HEK293 (cell line): ENCODE results near the gene HEXIM1.

Experiments used
- HOXC10 ChIP-seq: sonication (generic); formaldehyde crosslinking; IDR thresholded peaks from 2 replicates; pipeline ENCODE4 v1.8.1; 2023; ENCODE audit warnings: mild to moderate bottlenecking, missing genetic modification reagents
- KLF10 ChIP-seq: fragments of 450-650 bp; IDR thresholded peaks from 2 replicates; pipeline ENCODE4 v1.5.1; 2018; ENCODE audit warnings: missing biosample characterization, mild to moderate bottlenecking, missing genetic modification characterization
- MYNN ChIP-seq: fragments of 450-650 bp; formaldehyde crosslinking; IDR thresholded peaks from 2 replicates; pipeline ENCODE4 v1.5.1; 2016; ENCODE audit warnings: missing biosample characterization, missing genetic modification characterization, borderline replicate concordance
- OVOL3 ChIP-seq: fragments of 450-650 bp; formaldehyde crosslinking; IDR thresholded peaks from 2 replicates; pipeline ENCODE4 v1.5.1; 2016; ENCODE audit warnings: missing biosample characterization, missing genetic modification characterization
- SP3 ChIP-seq: fragments of 450-650 bp; formaldehyde crosslinking; IDR thresholded peaks from 2 replicates; pipeline ENCODE4 v1.5.1; 2016; ENCODE audit warnings: missing biosample characterization, missing genetic modification characterization
- SP7 ChIP-seq: fragments of 450-650 bp; formaldehyde crosslinking; IDR thresholded peaks from 2 replicates; pipeline ENCODE4 v1.5.1; 2016; ENCODE audit warnings: missing biosample characterization, missing genetic modification characterization
- ZBTB8A ChIP-seq: fragments of 450-650 bp; formaldehyde crosslinking; IDR thresholded peaks from 2 replicates; pipeline ENCODE4 v1.5.1; 2016; ENCODE audit warnings: missing biosample characterization, missing genetic modification characterization
- ZNF10 ChIP-seq: fragments of 450-650 bp; formaldehyde crosslinking; IDR thresholded peaks from 2 replicates; pipeline ENCODE4 v1.5.1; 2017; ENCODE audit warnings: missing biosample characterization, missing genetic modification characterization
- ZNF114 ChIP-seq: fragments of 450-650 bp; formaldehyde crosslinking; IDR thresholded peaks from 2 replicates; pipeline ENCODE4 v1.5.0; 2017; ENCODE audit warnings: missing biosample characterization, missing genetic modification characterization
- ZNF132 ChIP-seq: fragments of 450-650 bp; formaldehyde crosslinking; IDR thresholded peaks from 2 replicates; pipeline ENCODE4 v1.5.1; 2017; ENCODE audit warnings: missing biosample characterization, missing genetic modification characterization, borderline replicate concordance
- ZNF2 ChIP-seq: fragments of 450-650 bp; formaldehyde crosslinking; IDR thresholded peaks from 2 replicates; pipeline ENCODE4 v1.5.1; 2016; ENCODE audit warnings: missing biosample characterization, missing genetic modification characterization
- ZNF274 ChIP-seq, 2 experiments: fragments of 200-500 bp in 1 of 2; fragments of 450-650 bp in 1 of 2; sonication (Bioruptor generic) in 1 of 2; formaldehyde crosslinking in 1 of 2; IDR thresholded peaks; 2 replicates each; pipeline versions ENCODE4 v1.5.1 to v1.6.1; 2014 to 2016; ENCODE audit warnings: borderline replicate concordance in 1 of 2, inconsistent platforms in 1 of 2, low read length in 1 of 2, missing biosample characterization in 1 of 2, missing genetic modification characterization in 1 of 2
- ZNF292 ChIP-seq: fragments of 450-650 bp; formaldehyde crosslinking; IDR thresholded peaks from 2 replicates; pipeline ENCODE4 v1.5.1; 2016; ENCODE audit warnings: low read depth, missing biosample characterization, missing genetic modification characterization, borderline replicate concordance
- ZNF335 ChIP-seq: fragments of 450-650 bp; formaldehyde crosslinking; conservative IDR thresholded peaks from 2 replicates; pipeline ENCODE4 v1.5.1; 2016; ENCODE audit warnings: missing biosample characterization, missing genetic modification characterization
- ZNF404 ChIP-seq: fragments of 450-650 bp; formaldehyde crosslinking; IDR thresholded peaks from 2 replicates; pipeline ENCODE4 v1.5.1; 2017; ENCODE audit warnings: missing biosample characterization, missing genetic modification characterization
- ZNF558 ChIP-seq: fragments of 450-650 bp; formaldehyde crosslinking; IDR thresholded peaks from 2 replicates; pipeline ENCODE4 v1.5.1; 2016; ENCODE audit warnings: missing biosample characterization, missing genetic modification characterization
- ZNF561 ChIP-seq: fragments of 450-650 bp; IDR thresholded peaks from 2 replicates; pipeline ENCODE4 v1.5.1; 2018; ENCODE audit warnings: missing biosample characterization, missing genetic modification characterization, borderline replicate concordance
- ZNF600 ChIP-seq: fragments of 450-650 bp; formaldehyde crosslinking; IDR thresholded peaks from 2 replicates; pipeline ENCODE4 v1.5.1; 2016; ENCODE audit warnings: missing biosample characterization, missing genetic modification characterization
- ZNF610 ChIP-seq: fragments of 450-650 bp; formaldehyde crosslinking; IDR thresholded peaks from 2 replicates; pipeline ENCODE4 v1.5.1; 2016; ENCODE audit warnings: missing biosample characterization, missing genetic modification characterization, borderline replicate concordance
- ZNF654 ChIP-seq: fragments of 450-650 bp; formaldehyde crosslinking; IDR thresholded peaks from 2 replicates; pipeline ENCODE4 v1.5.1; 2016; ENCODE audit warnings: low read depth, missing biosample characterization, missing genetic modification characterization
- TF ChIP-seq, protein P1 (sequence below): fragments of 450-650 bp; formaldehyde crosslinking; IDR thresholded peaks from 2 replicates; pipeline ENCODE4 v1.5.1; 2016; ENCODE audit warnings: missing biosample characterization, missing genetic modification characterization
- TF ChIP-seq, protein P2 (sequence below): fragments of 450-650 bp; formaldehyde crosslinking; IDR thresholded peaks from 2 replicates; pipeline ENCODE4 v1.5.1; 2016; ENCODE audit warnings: missing biosample characterization, missing genetic modification characterization
- TF ChIP-seq, protein P3 (sequence below): fragments of 450-650 bp; formaldehyde crosslinking; IDR thresholded peaks from 2 replicates; pipeline ENCODE4 v1.5.1; 2016; ENCODE audit warnings: missing biosample characterization, missing genetic modification characterization
- TF ChIP-seq, protein P4 (sequence below): fragments of 450-650 bp; formaldehyde crosslinking; IDR thresholded peaks from 2 replicates; pipeline ENCODE4 v1.5.1; 2016; ENCODE audit warnings: missing biosample characterization, missing genetic modification characterization
- TF ChIP-seq, protein P5 (sequence below): fragments of 450-650 bp; formaldehyde crosslinking; IDR thresholded peaks from 2 replicates; pipeline ENCODE4 v1.5.1; 2016; ENCODE audit warnings: missing biosample characterization, missing genetic modification characterization
- TF ChIP-seq, protein P6 (sequence below): fragments of 450-650 bp; formaldehyde crosslinking; IDR thresholded peaks from 2 replicates; pipeline ENCODE4 v1.5.1; 2017; ENCODE audit warnings: missing biosample characterization, missing genetic modification characterization

HEXIM1 gene

DNA sequence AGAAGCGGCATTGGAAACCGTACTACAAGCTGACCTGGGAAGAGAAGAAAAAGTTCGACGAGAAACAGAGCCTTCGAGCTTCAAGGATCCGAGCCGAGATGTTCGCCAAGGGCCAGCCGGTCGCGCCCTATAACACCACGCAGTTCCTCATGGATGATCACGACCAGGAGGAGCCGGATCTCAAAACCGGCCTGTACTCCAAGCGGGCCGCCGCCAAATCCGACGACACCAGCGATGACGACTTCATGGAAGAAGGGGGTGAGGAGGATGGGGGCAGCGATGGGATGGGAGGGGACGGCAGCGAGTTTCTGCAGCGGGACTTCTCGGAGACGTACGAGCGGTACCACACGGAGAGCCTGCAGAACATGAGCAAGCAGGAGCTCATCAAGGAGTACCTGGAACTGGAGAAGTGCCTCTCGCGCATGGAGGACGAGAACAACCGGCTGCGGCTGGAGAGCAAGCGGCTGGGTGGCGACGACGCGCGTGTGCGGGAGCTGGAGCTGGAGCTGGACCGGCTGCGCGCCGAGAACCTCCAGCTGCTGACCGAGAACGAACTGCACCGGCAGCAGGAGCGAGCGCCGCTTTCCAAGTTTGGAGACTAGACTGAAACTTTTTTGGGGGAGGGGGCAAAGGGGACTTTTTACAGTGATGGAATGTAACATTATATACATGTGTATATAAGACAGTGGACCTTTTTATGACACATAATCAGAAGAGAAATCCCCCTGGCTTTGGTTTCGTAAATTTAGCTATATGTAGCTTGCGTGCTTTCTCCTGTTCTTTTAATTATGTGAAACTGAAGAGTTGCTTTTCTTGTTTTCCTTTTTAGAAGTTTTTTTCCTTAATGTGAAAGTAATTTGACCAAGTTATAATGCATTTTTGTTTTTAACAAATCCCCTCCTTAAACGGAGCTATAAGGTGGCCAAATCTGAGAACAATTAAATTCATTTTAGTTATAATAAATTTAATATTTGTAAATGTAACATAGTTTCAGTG is 1.7 kb downstream of the HEXIM1 start (continued):
- TF ChIP-seq, protein P1, sequence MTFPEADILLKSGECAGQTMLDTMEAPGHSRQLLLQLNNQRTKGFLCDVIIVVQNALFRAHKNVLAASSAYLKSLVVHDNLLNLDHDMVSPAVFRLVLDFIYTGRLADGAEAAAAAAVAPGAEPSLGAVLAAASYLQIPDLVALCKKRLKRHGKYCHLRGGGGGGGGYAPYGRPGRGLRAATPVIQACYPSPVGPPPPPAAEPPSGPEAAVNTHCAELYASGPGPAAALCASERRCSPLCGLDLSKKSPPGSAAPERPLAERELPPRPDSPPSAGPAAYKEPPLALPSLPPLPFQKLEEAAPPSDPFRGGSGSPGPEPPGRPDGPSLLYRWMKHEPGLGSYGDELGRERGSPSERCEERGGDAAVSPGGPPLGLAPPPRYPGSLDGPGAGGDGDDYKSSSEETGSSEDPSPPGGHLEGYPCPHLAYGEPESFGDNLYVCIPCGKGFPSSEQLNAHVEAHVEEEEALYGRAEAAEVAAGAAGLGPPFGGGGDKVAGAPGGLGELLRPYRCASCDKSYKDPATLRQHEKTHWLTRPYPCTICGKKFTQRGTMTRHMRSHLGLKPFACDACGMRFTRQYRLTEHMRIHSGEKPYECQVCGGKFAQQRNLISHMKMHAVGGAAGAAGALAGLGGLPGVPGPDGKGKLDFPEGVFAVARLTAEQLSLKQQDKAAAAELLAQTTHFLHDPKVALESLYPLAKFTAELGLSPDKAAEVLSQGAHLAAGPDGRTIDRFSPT (tag by site-specific recombination), result no peak
- 0 out of 2 replicates have a peak, but pooled peaks have one; percentile 2 for TF ChIP-seq ZNF654 (tag by site-specific recombination)
- TF ChIP-seq SP7 (tag by site-specific recombination), result 0 out of 2 replicates have a peak, but pooled peaks have one; percentile 8
- TF ChIP-seq OVOL3 (tag by site-specific recombination), result no peak
- TF ChIP-seq ZNF10, result no peak
- TF ChIP-seq, protein P2, sequence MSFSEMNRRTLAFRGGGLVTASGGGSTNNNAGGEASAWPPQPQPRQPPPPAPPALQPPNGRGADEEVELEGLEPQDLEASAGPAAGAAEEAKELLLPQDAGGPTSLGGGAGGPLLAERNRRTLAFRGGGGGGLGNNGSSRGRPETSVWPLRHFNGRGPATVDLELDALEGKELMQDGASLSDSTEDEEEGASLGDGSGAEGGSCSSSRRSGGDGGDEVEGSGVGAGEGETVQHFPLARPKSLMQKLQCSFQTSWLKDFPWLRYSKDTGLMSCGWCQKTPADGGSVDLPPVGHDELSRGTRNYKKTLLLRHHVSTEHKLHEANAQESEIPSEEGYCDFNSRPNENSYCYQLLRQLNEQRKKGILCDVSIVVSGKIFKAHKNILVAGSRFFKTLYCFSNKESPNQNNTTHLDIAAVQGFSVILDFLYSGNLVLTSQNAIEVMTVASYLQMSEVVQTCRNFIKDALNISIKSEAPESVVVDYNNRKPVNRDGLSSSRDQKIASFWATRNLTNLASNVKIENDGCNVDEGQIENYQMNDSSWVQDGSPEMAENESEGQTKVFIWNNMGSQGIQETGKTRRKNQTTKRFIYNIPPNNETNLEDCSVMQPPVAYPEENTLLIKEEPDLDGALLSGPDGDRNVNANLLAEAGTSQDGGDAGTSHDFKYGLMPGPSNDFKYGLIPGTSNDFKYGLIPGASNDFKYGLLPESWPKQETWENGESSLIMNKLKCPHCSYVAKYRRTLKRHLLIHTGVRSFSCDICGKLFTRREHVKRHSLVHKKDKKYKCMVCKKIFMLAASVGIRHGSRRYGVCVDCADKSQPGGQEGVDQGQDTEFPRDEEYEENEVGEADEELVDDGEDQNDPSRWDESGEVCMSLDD, result peak; percentile 32; the same call in 1 of the 2 replicates
- TF ChIP-seq ZNF404 (tag by site-specific recombination), result no peak
- no peak for TF ChIP-seq KLF10 (tag by site-specific recombination)
- TF ChIP-seq ZBTB8A (tag by site-specific recombination), result no peak
- no peak for TF ChIP-seq ZNF292
- no peak for TF ChIP-seq ZNF274 (IDR thresholded peaks at IDR 0.05; ENCODE audit: low read length)
- no peak for TF ChIP-seq ZNF274 (tag by site-specific recombination; IDR thresholded peaks at IDR 0.05; ENCODE audit: borderline replicate concordance)
- TF ChIP-seq HOXC10 (CRISPR knock-in tag), result no peak
- TF ChIP-seq ZNF132 (tag by site-specific recombination), result no peak
- TF ChIP-seq ZNF561, result no peak
- TF ChIP-seq, protein P3, sequence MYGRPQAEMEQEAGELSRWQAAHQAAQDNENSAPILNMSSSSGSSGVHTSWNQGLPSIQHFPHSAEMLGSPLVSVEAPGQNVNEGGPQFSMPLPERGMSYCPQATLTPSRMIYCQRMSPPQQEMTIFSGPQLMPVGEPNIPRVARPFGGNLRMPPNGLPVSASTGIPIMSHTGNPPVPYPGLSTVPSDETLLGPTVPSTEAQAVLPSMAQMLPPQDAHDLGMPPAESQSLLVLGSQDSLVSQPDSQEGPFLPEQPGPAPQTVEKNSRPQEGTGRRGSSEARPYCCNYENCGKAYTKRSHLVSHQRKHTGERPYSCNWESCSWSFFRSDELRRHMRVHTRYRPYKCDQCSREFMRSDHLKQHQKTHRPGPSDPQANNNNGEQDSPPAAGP, result 0 out of 2 replicates have a peak, but pooled peaks have one; percentile 14
- TF ChIP-seq, protein P4, sequence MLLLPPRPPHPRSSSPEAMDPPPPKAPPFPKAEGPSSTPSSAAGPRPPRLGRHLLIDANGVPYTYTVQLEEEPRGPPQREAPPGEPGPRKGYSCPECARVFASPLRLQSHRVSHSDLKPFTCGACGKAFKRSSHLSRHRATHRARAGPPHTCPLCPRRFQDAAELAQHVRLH (tag by site-specific recombination), result no peak
- peak; percentile 42 for TF ChIP-seq ZNF335 (tag by site-specific recombination)
- TF ChIP-seq, protein P5, sequence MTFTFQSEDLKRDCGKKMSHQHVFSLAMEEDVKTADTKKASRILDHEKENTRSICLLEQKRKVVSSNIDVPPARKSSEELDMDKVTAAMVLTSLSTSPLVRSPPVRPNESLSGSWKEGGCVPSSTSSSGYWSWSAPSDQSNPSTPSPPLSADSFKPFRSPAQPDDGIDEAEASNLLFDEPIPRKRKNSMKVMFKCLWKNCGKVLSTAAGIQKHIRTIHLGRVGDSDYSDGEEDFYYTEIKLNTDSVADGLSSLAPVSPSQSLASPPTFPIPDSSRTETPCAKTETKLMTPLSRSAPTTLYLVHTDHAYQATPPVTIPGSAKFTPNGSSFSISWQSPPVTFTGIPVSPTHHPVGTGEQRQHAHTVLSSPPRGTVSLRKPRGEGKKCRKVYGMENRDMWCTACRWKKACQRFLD, result no peak
- peak; percentile 56 for TF ChIP-seq ZNF2 (tag by site-specific recombination)
- no peak for TF ChIP-seq ZNF114 (tag by site-specific recombination)
- TF ChIP-seq ZNF558 (tag by site-specific recombination), result no peak
- TF ChIP-seq MYNN (tag by site-specific recombination), result no peak
- TF ChIP-seq ZNF610, result no peak
- TF ChIP-seq SP3 (tag by site-specific recombination), result no peak
- TF ChIP-seq ZNF600 (tag by site-specific recombination), result peak; percentile 99
- TF ChIP-seq, protein P6, sequence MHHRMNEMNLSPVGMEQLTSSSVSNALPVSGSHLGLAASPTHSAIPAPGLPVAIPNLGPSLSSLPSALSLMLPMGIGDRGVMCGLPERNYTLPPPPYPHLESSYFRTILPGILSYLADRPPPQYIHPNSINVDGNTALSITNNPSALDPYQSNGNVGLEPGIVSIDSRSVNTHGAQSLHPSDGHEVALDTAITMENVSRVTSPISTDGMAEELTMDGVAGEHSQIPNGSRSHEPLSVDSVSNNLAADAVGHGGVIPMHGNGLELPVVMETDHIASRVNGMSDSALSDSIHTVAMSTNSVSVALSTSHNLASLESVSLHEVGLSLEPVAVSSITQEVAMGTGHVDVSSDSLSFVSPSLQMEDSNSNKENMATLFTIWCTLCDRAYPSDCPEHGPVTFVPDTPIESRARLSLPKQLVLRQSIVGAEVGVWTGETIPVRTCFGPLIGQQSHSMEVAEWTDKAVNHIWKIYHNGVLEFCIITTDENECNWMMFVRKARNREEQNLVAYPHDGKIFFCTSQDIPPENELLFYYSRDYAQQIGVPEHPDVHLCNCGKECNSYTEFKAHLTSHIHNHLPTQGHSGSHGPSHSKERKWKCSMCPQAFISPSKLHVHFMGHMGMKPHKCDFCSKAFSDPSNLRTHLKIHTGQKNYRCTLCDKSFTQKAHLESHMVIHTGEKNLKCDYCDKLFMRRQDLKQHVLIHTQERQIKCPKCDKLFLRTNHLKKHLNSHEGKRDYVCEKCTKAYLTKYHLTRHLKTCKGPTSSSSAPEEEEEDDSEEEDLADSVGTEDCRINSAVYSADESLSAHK (tag by site-specific recombination), result no peak; the same call in 1 of the 2 replicates
